Limb (tissue), 2 donors: ENCODE results near the gene U2AF1L4.

Experiments used
- DNase-seq, 2 donors: peaks; one replicate each; pipeline ENCODE4 v3.0.0-alpha.2; 2016; ENCODE audit errors: extremely low spot score in 2 of 2

Gene U2AF1L4

GRCh38 chr19:35713506-35713850, 31.7 kb downstream of the U2AF1L4 start:
- DNase-seq = no peak

DNA sequence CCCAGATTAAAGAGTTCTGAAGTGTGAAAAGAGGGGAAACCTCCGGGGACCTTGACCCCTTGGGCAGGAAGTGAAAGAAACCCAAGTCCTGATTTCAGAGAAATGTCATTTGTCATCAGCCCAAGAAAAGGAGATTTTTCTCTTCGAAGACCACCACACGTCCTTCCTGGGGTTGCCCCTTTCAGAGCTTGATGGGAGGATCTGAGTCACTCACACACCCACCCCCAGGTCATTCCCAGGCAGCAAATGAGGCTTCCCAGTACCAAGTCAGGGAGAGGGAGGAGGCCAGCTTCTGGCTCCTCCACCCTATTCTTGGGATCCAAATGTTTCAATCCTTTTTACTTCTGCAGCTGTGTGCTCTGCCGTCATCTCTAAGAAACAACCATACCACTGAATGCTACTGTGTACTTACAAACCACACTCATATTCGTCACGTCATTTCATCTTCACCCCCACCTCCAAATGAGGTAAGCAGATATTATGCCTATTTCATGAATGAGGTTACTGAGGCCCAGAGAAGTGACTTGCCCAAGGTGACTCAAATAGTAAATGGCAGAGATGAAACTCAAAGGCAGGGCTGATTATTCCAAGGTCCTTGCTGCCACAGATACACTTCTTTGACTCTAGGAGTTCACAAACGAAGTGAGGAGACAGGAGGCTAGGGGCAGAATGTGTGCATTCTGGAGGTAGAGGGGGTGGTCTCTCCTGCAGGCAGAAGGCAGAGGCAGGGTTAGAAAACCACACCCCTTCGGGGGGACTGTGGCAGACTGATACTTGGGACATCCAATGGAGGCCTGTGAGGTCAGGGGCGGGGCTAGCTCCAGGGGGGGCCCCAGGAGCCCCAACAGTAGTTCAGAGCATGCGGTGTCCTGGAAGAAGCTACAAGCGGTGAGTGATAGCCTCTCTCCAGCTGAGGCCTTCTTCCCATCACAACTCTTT, 32.4 kb downstream of the U2AF1L4 start:
- no peak for DNase-seq

DNA sequence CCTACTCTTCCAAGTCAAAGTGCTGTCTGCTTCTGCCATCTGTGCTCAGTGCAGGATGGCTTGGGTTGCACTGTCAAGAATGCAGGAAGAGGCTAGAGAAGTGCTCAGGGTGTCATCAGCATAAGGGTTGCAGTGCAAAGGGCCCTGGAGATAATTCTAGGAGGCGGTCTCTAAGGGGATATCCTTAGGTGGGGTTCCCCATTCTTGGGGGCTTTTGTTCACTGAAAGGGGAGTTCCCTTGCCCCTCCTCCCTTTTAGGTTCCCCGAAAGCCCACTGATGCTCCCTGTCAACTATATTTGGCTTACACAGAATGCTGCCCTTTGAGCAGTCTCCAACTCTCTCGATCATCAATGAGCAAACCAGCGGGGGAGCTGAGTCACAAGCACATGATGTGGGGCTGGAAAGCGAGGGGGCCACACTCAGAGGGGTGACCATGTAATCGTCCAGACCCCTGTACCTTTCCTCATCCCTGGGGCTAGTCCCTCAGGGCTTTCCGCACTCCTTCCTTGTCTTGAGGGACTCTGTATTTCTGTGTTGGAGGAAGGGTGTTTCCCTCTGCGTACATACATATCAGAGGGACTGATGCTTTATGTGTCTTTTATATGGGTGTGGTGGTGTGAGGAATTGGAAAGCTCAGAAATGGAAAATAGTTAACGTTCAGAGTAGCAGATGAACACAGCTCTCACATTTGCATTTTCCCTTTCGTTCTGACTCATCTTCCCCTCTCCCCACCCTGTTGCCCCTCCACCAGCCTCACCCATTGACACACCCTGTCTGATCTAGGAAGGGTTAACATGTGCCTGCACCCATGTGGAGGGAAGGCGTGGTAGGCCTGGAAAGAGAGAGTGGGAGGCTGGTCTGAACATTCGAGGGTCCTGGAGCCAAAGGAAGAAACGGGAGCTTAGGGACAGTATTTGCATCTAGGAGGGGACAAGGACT, 34.2 kb downstream of the U2AF1L4 start:
- no peak for DNase-seq

- DNase-seq = no peak
These were observed 36.8 kb downstream of the U2AF1L4 start for GRCh38 chr19:35708391-35708790.

DNA sequence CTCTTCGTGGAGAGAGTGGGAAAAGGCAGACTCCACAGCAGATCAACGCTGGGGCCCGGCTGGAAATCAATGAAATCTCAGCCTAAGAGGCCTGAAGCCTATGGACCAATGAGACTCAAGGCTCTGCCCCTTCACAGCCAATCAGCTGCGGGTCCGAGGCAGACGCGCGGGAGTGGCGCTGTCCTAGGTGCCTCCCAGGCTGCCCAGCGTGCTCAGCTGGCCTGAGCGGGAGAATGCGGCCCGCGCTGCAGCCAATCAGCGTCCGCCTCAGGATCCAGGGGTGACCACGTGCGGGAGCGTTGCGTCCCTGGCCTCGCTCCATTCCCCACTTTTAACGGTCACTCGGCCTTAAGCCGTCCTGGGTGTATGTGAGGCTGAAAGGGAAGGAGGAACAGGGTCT, 41.0 kb downstream of the U2AF1L4 start, which contains the start of gene ZBTB32:
Gene ZBTB32 (plus strand): TSS at position 341 of the 400 bp plus-strand sequence. CDS start 10,069 bp downstream, outside the sequence.
- no peak for DNase-seq

- DNase-seq = no peak
These were observed 41.9 kb downstream of the U2AF1L4 start for GRCh38 chr19:35703343-35703742.

DNA sequence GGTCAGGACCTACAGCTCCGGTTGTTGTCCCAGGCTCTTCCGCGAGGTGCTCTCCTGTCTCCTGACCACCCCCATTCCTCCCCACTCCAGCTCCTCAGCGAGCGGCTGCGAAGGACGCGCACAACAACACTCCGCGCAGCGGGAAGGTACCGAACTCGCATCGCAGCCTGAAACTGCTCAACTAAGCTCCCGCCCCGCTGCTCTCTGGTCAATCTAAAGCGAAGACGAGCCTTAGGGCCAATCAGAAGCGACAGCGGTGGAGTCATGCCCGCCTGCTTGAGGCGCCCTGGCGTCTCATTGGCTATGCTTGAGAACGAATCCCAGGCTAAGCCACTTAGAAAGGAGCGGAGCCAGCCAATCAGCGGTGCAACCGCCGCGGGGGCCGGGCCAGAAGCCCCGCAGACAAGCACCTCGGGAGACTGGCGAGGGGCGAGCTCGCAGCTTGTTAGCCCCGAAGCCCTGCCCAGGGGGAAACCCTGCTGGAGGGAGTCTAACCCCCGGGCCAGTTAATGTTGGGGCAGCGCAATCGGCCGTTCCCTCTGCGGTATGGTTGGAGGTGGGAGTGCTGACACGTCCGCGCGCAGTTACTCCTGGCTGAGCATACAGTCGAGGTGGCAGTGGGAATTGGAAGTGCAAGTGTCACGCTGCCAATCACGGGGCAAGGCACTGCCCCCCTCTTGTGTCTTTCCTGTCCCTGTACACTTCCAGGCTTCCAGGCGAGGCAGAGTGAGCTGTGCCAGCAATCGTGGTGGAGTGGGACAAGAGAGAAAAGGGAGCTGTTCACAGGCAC, 42.8 kb downstream of the U2AF1L4 start:
- DNase-seq = peak; percentile 91 to 97

DNA sequence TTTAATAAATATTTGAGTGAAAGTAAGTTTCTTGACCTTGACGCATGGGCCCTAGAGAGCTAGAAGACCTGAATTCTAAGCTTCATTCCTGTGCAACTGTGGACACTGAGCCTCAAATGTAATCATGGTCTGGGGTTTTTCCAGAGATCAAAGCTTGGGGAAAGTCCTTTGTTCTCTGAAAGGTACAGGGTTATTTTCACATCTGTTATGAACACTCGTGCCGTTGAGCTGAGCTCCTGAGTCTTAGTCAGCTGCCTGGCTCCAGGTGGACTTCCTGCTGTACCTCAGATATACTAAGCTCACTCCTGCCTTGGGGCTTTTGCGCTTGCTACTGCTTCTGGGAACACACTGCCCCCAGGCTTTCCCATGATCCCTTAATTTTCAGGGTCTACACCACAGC, 48.4 kb downstream of the U2AF1L4 start:
- no peak for DNase-seq

- DNase-seq = no peak
These were observed 49.3 kb downstream of the U2AF1L4 start for GRCh38 chr19:35695895-35696422.

GRCh38 chr19:35693835-35694599, 51.2 kb downstream of the U2AF1L4 start:
- peak; percentile 81 to 83 for DNase-seq

- DNase-seq = no peak
These were observed 51.8 kb downstream of the U2AF1L4 start for GRCh38 chr19:35693422-35693821.
